PC-9 (cell line): ENCODE measurements around the gene NDUFC1.
"Not testable (repeated sequence)": the region's sequence is repeated elsewhere in the genome, so short reads cannot be mapped to it uniquely, and the experiment has no call there.

Source experiments
- EZH2 ChIP-seq: fragments of 200-600 bp; sonication (generic); IDR thresholded peaks from 2 replicates; pipeline ENCODE4 v1.8.0; 2017; ENCODE audit warnings: antibody characterized with exemption, low read depth
- TF ChIP-seq, protein P1 (sequence below): fragments of 200-600 bp; sonication (generic); conservative IDR thresholded peaks from 2 replicates; pipeline ENCODE4 v1.6.1; 2017; ENCODE audit warnings: mixed run types, antibody characterized with exemption, mild to moderate bottlenecking, moderate library complexity

DNA sequence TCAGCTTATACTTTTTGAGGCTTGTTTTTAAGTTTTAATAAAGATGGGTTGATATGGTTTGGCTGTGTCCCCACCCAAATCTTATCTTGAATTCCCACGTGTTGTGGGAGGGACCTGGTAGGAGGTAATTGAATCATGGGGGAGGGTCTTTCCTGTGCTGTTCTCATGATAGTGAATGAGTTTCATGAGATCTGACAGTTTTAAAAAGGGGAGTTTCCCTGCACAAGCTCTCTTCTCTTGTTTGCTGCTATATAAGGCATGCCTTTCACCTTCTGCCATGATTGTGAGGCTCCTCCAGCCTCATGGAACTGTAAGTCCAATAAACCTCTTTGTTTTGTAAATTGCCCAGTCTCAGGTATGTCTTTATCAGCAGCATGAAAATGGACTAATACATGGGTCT, 19.8 kb upstream of the NDUFC1 start:
- TF ChIP-seq, protein P1, sequence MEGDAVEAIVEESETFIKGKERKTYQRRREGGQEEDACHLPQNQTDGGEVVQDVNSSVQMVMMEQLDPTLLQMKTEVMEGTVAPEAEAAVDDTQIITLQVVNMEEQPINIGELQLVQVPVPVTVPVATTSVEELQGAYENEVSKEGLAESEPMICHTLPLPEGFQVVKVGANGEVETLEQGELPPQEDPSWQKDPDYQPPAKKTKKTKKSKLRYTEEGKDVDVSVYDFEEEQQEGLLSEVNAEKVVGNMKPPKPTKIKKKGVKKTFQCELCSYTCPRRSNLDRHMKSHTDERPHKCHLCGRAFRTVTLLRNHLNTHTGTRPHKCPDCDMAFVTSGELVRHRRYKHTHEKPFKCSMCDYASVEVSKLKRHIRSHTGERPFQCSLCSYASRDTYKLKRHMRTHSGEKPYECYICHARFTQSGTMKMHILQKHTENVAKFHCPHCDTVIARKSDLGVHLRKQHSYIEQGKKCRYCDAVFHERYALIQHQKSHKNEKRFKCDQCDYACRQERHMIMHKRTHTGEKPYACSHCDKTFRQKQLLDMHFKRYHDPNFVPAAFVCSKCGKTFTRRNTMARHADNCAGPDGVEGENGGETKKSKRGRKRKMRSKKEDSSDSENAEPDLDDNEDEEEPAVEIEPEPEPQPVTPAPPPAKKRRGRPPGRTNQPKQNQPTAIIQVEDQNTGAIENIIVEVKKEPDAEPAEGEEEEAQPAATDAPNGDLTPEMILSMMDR, result not testable (repeated sequence)
- TF ChIP-seq EZH2, result not testable (repeated sequence)
